CD4-positive, alpha-beta T cell treated with Interleukin-6 for 4 hours (primary cell): ENCODE data around the gene AKAP13.
"Not testable (repeated sequence)": the region's sequence is repeated elsewhere in the genome, so short reads cannot be mapped to it uniquely, and the experiment has no call there.

Experiments used
- DNase-seq: peaks from one replicate; pipeline ENCODE4 v3.0.0-alpha.2; 2020; ENCODE audit warnings: mixed read lengths

AKAP13 gene

GRCh38 chr15:85412956-85413854, 32.8 kb downstream of the AKAP13 start:
- DNase-seq: peak; percentile 82

- DNase-seq: no peak
Measured at GRCh38 chr15:85414037-85414436, 33.6 kb downstream of the AKAP13 start.

GRCh38 chr15:85414495-85414894, 34.1 kb downstream of the AKAP13 start:
- no peak for DNase-seq

- no peak for DNase-seq
Measured at GRCh38 chr15:85414991-85415390, 34.6 kb downstream of the AKAP13 start.

- DNase-seq: no peak
Measured at GRCh38 chr15:85415783-85416182, 35.4 kb downstream of the AKAP13 start.

- no peak for DNase-seq
Measured at GRCh38 chr15:85417276-85417675, 36.9 kb downstream of the AKAP13 start.

GRCh38 chr15:85419161-85419560, 38.8 kb downstream of the AKAP13 start:
- no peak for DNase-seq

GRCh38 chr15:85421116-85421925, 40.9 kb downstream of the AKAP13 start:
- DNase-seq: no peak

- no peak for DNase-seq
Measured at GRCh38 chr15:85422607-85423006, 42.2 kb downstream of the AKAP13 start.

- no peak for DNase-seq
Measured at GRCh38 chr15:85423256-85423655, 42.9 kb downstream of the AKAP13 start.

GRCh38 chr15:85424154-85424553, 43.8 kb downstream of the AKAP13 start:
- no peak for DNase-seq

- DNase-seq: no peak
Measured at GRCh38 chr15:85426481-85426880, 46.1 kb downstream of the AKAP13 start.

- no peak for DNase-seq
Measured at GRCh38 chr15:85427286-85428028, 47.1 kb downstream of the AKAP13 start.

- DNase-seq: no peak
Measured at GRCh38 chr15:85429522-85429921, 49.1 kb downstream of the AKAP13 start.

GRCh38 chr15:85430406-85431204, 50.2 kb downstream of the AKAP13 start:
- no peak for DNase-seq

- no peak for DNase-seq
Measured at GRCh38 chr15:85439996-85440395, 59.6 kb downstream of the AKAP13 start.

- no peak for DNase-seq
Measured at GRCh38 chr15:85440451-85440850, 60.0 kb downstream of the AKAP13 start.

- not testable (repeated sequence) for DNase-seq
Measured at GRCh38 chr15:85441854-85442253, 61.5 kb downstream of the AKAP13 start.

GRCh38 chr15:85443046-85443445, 62.6 kb downstream of the AKAP13 start:
- DNase-seq: no peak

GRCh38 chr15:85443593-85444087, 63.2 kb downstream of the AKAP13 start:
- no peak for DNase-seq

GRCh38 chr15:85444122-85444745, 63.8 kb downstream of the AKAP13 start:
- DNase-seq: no peak

- no peak for DNase-seq
Measured at GRCh38 chr15:85445361-85445760, 65.0 kb downstream of the AKAP13 start.
